ENCODE results near the gene TAGLN3. TPM values are rescaled to one million over a fixed set of nuclear protein-coding genes. Genes with fewer than 3 reads are reported as not detected.

Gene TAGLN3
- 1.0 and 1.5 TPM in 2 replicates for total RNA-seq

DNA sequence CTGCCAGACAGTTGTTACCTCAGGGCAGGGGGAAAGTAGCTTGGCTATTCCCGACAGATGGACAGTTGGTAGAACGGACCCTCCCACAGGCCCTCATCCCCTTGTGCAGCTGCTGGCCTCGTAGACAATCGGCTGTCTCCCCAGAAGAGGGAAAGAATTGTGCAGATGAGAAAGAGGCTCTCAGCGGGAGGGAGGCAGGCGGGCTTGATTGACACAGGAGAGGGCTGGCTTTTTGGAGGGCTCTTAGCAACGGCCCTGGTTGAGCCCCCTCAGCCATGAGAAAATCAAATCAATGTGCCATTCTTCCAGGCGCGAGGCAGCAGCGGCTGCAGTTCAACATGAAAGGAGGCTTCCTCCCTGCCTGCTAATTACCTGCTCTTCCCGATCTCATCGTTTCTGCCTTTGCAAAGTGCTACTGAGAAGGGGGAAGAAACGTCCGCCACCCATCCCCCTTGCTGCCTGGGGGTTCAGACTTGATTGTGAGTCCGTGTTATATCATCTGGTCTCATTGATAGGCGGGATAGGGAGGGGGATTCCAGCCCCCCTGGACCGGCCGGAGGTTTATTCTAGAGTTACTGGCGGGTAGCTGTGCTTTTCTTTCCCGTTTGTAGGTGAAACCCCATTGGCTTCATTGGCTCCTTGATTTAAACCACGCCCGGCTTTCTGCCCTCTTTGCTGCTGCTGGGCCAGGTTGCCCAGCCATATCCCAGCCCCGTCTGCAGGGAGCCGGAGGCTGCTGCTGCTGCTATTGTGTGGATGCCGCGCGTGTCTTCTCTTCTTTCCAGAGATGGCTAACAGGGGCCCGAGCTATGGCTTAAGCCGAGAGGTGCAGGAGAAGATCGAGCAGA lies at the start of gene TAGLN3:
Gene TAGLN3 (plus strand): TSS at position 287 of the 848 bp plus-strand sequence. CDS start 501 bp downstream, at position 788.

GRCh38 chr3:111978583-111979433 lies 19.9 kb upstream of the TAGLN3 start, which contains the start of gene ABHD10:
TSS of gene ABHD10 (plus strand) at chr3:111979026. CDS start at chr3:111979062, 36 bp downstream.

DNA sequence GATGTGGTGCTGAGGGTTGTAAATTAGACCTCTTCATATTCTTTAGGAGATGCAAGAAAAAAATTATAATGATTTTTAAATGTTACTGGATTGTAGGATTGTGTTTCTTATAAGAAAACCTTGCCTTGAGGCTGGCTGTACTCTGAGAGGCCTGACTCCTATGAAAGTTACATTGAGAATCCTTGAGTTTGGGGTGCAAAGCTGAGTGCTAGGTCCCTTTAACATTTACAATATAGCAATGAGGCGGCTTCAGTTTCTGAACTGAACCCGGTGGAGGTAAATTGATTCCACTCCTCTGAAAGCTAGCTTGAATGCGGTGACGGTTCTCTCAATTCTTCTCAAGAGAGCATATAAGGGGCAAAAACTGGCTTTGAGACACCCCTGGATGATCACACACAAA lies 35.7 kb downstream of the TAGLN3 start, which contains the start of gene TMPRSS7:
Gene TMPRSS7 (plus strand): TSS at position 301 of the 400 bp plus-strand sequence. CDS start 110 bp downstream, outside the sequence.

Other genes starting within 250 kb of the TAGLN3 start
- gene PHLDB2, start 139.7 kb upstream of the TAGLN3 start, total RNA-seq: 18.0 and 25.1 TPM in 2 replicates
- 23.9 and 30.9 TPM in 2 replicates for gene ABHD10, start 19.9 kb upstream of the TAGLN3 start, total RNA-seq
- gene TMPRSS7, start 35.8 kb downstream of the TAGLN3 start, total RNA-seq: not detected in 2 replicates
- gene C3orf52, start 87.5 kb downstream of the TAGLN3 start, total RNA-seq: 1.6 and 2.5 TPM in 2 replicates
- not detected in 2 replicates for gene GCSAM, start 134.3 kb downstream of the TAGLN3 start, total RNA-seq

Data from bronchus fibroblast of lung (primary cell).